Amygdala (tissue), 56 donors: Measurements from ENCODE around the gene TXNL4B.

Experiments
- DNase-seq, 56 donors: peaks; one replicate each; lab custom pipeline; 2025; lab: John Stamatoyannopoulos, UW

The TXNL4B gene

GRCh38 chr16:72093448-72094265, at the start of gene TXNL4B, which contains the start of gene DHX38:
Gene TXNL4B (minus strand): TSS chr16:72093620. CDS start chr16:72090749, 2,871 bp downstream.
Gene DHX38 (plus strand): TSS chr16:72093847. CDS start chr16:72096158, 2,311 bp downstream.
- peak; percentile 35 to 99 (median 96) for DNase-seq

- DNase-seq, result no peak
These were observed 49.1 kb upstream of the TXNL4B start for GRCh38 chr16:72142476-72142875.

- DNase-seq, result no peak
These were observed 46.5 kb upstream of the TXNL4B start for GRCh38 chr16:72139908-72140307.

GRCh38 chr16:72138064-72138572, 44.7 kb upstream of the TXNL4B start:
- DNase-seq, result no peak

GRCh38 chr16:72137380-72138063, 44.1 kb upstream of the TXNL4B start:
- DNase-seq, result no peak

DNA sequence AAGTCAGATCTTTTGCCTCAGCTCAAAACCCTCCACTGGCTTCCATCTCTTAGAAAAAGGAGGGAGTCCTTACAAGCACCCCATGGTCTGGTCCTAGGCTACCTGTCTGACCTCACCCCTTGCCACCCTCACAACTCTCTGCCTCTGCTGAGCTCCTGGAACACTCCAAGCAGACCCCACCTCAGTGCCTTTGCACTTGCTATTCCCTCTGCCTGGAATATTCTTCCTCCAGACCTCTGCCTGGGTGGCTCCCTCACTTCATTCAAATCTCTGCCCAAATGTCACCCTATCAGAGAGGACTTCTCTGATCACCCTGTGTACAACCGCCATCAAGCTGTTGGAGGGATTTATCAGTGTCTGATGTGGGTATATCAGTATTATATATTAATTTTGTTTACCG, 41.1 kb upstream of the TXNL4B start:
- DNase-seq, result no peak

DNA sequence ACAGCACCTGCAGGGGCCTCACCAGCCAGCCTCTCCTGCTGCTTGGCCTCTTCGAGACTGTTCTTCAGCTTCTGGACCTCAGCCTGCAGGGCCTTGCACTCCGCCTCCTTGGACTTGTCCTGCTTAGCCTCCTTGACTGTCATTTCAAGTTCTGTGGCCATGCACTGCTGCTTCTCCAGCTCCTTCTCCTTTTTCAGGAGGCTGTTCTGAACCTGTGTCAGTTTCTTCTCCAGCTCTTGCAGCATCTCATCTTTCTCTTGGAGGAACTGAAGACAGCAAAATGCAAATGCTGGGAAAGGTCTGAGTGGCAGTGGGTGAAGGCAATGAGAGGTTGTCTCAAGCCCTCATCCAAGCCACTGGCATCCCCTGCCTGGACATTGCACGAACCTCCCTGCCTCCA, 39.3 kb upstream of the TXNL4B start:
- no peak for DNase-seq

DNA sequence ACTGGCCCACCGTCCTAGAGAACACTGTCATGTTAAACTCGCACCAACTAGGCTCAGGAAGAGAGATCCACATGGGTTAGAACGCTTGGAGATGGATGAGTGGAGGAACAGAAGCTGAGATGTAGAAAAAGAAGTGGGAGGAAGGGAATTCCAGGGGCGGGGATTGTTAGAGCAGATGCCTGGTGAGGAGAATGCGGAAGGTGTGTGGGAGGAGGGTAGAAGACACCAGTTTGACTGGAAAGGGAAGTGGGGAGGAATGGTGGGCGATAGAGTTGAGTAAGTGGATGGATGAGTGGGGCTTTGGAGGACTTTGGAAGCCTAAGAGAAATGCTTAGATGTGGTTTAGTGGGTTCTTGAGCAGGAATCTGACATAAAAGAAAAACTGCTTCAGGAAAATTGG, 37.6 kb upstream of the TXNL4B start:
- DNase-seq, result peak in 2 of 56 donors; percentile 17

DNA sequence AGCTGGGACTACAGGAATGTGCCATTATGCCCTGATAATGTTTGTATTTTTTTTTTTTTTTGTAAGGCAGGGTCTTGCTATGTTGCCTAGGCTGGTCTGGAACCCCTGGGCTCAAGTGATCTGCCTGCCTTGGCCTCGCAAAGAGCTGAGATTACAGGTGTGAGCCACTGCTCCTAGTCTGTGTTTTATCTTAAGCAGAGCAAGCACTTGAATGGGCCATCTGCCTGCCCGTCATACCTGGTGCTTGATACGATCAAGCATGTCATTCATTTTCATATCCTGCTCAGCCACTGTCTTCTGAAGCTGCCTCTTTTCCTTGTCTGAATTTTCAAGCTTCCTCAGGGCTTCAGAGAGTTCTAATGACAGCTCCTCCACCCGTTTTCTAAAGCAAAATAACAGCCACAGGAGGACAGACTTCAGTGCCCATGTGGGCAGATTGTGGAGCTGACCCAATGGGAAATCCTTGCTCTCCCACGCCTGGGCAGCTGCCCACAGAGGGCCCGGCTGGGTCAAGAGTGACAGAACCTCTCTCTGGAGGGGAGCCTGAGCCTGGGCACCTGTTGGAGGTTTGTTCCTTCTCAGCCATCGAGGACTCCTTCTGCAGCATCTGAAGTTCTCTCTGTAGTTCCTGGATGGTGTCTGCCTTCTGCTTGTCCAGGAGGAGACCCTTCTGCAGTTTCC, 36.7 kb upstream of the TXNL4B start:
- no peak for DNase-seq

DNA sequence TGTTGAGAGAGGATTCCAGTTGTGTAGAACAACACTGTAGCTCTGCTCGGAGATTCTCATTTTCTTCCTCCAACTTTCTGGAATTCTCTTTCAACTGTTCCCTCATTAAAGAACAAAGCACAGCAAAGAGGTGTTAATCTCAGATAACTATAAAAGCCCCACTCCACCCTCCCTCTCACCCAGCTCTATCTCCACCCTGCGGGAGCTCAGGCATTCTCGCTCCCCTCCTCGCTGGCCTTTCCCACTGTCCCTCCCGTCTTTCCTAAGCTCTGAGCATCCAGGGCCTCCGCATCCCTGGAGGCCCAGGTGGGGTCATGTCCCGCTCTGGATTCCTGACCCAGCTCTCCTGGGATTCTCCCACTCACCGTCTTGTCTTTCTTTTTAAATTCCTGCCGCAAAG, 35.3 kb upstream of the TXNL4B start:
- DNase-seq, result no peak

GRCh38 chr16:72126429-72126765, 33.0 kb upstream of the TXNL4B start:
- DNase-seq, result no peak

GRCh38 chr16:72125635-72126428, 32.4 kb upstream of the TXNL4B start:
- DNase-seq, result peak in 1 of 56 donors; percentile 7

GRCh38 chr16:72124761-72125634, 31.6 kb upstream of the TXNL4B start:
- DNase-seq, result peak in 53 of 56 donors; percentile 3 to 78 (median 55)

DNA sequence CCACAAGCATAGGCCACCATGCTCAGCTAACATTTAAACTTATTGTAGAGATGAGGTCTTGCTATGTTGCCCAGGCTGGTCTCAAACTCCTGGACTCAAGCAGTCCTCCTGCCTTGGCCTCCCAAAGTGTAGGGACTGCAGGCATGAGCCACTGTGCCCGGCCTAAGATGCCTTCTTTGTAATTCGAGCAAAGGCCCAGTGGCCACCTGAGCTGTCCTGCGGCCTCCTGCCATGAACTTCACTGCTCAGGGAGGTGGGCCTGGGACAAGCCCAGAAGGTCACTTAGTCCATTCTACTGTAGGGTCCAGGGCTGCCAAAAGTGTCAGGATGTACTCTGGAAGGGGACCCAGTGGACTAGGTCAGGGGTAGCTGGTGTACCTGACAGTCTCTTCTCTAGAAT, 30.7 kb upstream of the TXNL4B start:
- no peak for DNase-seq

GRCh38 chr16:72123426-72123825, 30.0 kb upstream of the TXNL4B start:
- DNase-seq, result no peak

DNA sequence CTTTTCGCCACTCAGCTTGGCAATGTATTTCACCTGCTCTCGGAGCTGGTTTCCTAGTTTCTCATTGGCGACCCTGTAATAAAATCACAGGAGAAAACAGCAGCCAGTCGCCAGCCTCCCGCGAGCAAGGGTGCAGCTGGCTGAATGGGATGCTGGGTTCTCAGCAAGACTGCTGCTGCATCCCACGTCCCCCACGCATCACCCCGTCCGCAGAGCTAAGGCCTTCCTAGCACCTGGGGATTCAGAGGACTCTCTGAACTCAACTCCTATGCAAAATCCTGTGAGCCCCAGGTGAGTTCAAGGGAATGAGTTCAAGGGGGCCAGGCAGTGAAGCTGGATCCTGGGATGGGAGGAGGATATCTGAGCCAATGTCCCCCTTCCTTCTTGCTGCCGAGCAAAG, 29.5 kb upstream of the TXNL4B start:
- DNase-seq, result no peak

DNA sequence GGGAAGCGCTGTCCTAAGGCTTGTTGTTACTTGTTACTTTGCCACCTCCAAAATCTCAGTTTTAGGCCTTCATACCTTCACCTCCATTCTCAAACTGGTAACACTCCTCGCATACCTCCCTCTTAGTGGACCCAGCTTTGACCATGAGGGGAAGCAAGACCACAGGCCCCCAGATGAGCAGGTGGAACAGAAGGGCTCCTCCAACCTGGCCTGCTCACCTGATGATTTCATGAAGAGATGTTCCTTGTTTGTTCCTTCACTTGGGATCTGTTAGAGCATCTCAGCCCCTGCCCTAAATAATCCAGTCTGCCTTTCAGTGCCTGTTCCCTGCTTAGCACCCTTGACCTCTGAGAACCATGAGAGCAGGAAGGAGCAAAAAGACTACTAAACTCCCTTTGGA, 28.9 kb upstream of the TXNL4B start:
- no peak for DNase-seq

DNA sequence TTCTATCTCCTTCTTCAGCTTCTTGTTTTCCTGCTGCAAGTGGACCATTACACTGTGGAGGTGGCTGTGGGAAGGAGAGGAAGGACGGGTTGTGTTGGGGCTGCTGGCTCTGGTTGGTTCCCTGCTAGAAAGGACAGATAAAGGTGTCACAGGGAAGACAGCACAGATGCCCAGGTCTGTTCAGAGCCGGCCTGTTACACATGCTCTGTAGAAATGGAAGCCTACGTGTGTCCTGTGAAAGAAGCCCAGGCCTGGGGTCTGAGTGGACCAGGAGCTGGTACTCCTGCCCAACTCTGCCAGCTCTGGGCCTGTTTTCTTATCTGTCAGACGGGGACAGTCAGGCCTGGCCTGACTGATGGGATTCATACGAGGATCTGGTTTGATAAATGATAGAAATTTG, 26.6 kb upstream of the TXNL4B start:
- no peak for DNase-seq

GRCh38 chr16:72113616-72113945, 20.2 kb upstream of the TXNL4B start:
- DNase-seq, result no peak
